ENCODE data around the gene MRPL55.

DNA sequence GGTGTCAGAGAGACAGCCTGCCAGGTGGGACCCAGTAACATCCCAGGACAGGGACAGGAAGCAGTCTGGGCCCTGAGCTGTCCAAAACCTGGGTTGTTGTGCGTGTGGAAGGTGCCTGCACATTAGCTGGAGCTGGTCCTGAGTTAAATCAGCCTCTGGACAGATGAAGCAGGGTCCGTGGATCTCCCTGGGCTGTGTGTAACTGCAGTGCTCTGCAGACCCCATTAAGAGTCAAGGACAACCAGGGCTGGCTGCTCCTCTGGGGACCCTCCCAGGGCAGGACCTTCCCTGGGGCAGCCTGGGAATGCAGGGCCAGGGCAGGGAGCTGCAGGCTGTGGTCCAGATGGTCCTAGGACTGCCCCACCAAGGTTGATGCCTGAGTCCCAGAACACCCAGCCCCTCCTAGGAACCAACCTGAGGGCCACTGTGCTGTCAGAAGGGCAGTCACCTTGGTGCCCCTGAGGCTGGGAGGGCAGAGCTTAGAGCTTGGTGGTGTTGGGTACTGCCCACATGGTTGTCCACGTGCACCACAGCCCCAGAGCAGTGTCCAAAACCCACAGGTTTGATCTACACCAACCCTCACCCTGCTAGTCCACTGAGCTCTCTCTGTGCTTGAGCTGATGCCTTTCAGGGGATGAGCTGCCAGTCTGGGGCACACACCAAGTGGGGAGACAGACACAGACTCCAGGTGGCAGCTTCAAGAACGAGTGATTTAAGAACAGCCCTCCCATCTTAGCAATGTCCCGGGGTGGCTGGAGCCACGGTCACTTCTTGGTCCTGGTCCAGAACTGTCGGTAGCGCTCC lies 2.9 kb downstream of the MRPL55 start:
- TF ChIP-seq POLR2A (IDR thresholded peaks at IDR 0.05; ENCODE audit: low read length) (no peak), GATA1 (IDR thresholded peaks at IDR 0.05; ENCODE audit: low read depth, low read length) (no peak)
